22Rv1 (cell line): ENCODE measurements around the gene CYSTM1.

Experiments
- CTCF ChIP-seq: fragments of 450-650 bp; IDR thresholded peaks from 2 replicates; pipeline ENCODE4 v1.5.1; 2017; ENCODE audit warnings: mild to moderate bottlenecking
- ZFX ChIP-seq: fragments of 450-650 bp; IDR thresholded peaks from 2 replicates; pipeline ENCODE4 v1.6.1; 2017; ENCODE audit warnings: antibody characterized with exemption, borderline replicate concordance

GRCh38 chr5:140221697-140222223 lies 46.8 kb downstream of the CYSTM1 start:
- TF ChIP-seq CTCF (no peak), ZFX (no peak)
